ENCODE results near the gene LETMD1. TPM values are rescaled to one million over a fixed set of nuclear protein-coding genes. Genes with fewer than 3 reads are reported as not detected.
A peak's percentile ranks its signal among the peaks of the same experiment; 100 is the strongest.

LETMD1 gene
- total and polyA plus RNA-seq, 2 of the 13 experiments (the other 11 are each of a cell fraction or from before 2014, with no cell fraction given): 43.3 to 87.7 TPM

- 0 out of 2 replicates have a peak, but pooled peaks have one; percentile 40 for TF ChIP-seq FOXM1 (CRISPR knock-in tag; IDR thresholded peaks at IDR 0.05)
- TF ChIP-seq ZSCAN21 (CRISPR knock-in tag; IDR thresholded peaks at IDR 0.05; ENCODE audit: borderline replicate concordance): peak; percentile 96
- peak; percentile 86 for TF ChIP-seq ZNF232 (CRISPR knock-in tag; IDR thresholded peaks at IDR 0.05; ENCODE audit: borderline replicate concordance)
- TF ChIP-seq, protein P1, sequence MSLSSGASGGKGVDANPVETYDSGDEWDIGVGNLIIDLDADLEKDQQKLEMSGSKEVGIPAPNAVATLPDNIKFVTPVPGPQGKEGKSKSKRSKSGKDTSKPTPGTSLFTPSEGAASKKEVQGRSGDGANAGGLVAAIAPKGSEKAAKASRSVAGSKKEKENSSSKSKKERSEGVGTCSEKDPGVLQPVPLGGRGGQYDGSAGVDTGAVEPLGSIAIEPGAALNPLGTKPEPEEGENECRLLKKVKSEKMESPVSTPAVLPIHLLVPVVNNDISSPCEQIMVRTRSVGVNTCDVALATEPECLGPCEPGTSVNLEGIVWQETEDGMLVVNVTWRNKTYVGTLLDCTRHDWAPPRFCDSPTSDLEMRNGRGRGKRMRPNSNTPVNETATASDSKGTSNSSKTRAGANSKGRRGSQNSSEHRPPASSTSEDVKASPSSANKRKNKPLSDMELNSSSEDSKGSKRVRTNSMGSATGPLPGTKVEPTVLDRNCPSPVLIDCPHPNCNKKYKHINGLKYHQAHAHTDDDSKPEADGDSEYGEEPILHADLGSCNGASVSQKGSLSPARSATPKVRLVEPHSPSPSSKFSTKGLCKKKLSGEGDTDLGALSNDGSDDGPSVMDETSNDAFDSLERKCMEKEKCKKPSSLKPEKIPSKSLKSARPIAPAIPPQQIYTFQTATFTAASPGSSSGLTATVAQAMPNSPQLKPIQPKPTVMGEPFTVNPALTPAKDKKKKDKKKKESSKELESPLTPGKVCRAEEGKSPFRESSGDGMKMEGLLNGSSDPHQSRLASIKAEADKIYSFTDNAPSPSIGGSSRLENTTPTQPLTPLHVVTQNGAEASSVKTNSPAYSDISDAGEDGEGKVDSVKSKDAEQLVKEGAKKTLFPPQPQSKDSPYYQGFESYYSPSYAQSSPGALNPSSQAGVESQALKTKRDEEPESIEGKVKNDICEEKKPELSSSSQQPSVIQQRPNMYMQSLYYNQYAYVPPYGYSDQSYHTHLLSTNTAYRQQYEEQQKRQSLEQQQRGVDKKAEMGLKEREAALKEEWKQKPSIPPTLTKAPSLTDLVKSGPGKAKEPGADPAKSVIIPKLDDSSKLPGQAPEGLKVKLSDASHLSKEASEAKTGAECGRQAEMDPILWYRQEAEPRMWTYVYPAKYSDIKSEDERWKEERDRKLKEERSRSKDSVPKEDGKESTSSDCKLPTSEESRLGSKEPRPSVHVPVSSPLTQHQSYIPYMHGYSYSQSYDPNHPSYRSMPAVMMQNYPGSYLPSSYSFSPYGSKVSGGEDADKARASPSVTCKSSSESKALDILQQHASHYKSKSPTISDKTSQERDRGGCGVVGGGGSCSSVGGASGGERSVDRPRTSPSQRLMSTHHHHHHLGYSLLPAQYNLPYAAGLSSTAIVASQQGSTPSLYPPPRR (CRISPR knock-in tag; IDR thresholded peaks at IDR 0.05; ENCODE audit: borderline replicate concordance): peak; percentile 65; the same call in 1 of the 2 replicates
- peak; percentile 84; the same call in 1 of the 2 replicates for TF ChIP-seq ZNF713 (CRISPR knock-in tag; IDR thresholded peaks at IDR 0.05)
- peak; percentile 78 for TF ChIP-seq ZFYVE20 (CRISPR knock-in tag; IDR thresholded peaks at IDR 0.05; ENCODE audit: borderline replicate concordance, low read depth)
- TF ChIP-seq RELA (CRISPR knock-in tag; IDR thresholded peaks at IDR 0.05): 0 out of 2 replicates have a peak, but pooled peaks have one; percentile 33
- TF ChIP-seq ZNF263 (CRISPR knock-in tag; IDR thresholded peaks at IDR 0.05): peak; percentile 43; the same call in 1 of the 2 replicates
- TF ChIP-seq ZNF234 (CRISPR knock-in tag; conservative IDR thresholded peaks at IDR 0.05): peak; percentile 99
- peak; percentile 94 for TF ChIP-seq CSRNP1 (CRISPR knock-in tag; IDR thresholded peaks at IDR 0.05)
Measured at GRCh38 chr12:51025836-51026638, 22.1 kb upstream of the LETMD1 start, which contains the start of gene SLC11A2 (continued).
